Measurements from ENCODE around the gene AMZ1.
"Not testable (repeated sequence)": the region's sequence is repeated elsewhere in the genome, so short reads cannot be mapped to it uniquely, and the experiment has no call there.

AMZ1 gene

DNA sequence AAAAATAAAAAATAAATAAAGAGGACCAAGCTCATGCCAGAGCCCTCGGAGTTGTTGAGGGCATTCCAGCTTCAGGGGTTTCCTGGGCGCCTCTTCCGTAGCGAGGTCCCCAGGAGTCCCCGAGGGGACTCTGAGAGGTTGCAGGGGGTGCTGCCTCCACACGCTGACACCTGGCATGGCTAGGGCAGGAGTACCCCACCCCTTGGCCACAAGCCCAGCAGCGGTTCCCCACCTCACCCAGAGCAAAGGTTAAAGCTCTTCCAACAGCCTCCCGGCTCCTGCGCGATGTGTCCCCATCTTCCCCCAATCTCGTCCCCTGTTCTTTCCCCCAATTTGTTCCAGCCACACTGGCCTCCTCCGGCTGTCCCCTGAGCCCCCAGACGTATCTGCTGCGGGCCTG, 4.5 kb downstream of the AMZ1 start:
- no peak for DNase-seq

DNA sequence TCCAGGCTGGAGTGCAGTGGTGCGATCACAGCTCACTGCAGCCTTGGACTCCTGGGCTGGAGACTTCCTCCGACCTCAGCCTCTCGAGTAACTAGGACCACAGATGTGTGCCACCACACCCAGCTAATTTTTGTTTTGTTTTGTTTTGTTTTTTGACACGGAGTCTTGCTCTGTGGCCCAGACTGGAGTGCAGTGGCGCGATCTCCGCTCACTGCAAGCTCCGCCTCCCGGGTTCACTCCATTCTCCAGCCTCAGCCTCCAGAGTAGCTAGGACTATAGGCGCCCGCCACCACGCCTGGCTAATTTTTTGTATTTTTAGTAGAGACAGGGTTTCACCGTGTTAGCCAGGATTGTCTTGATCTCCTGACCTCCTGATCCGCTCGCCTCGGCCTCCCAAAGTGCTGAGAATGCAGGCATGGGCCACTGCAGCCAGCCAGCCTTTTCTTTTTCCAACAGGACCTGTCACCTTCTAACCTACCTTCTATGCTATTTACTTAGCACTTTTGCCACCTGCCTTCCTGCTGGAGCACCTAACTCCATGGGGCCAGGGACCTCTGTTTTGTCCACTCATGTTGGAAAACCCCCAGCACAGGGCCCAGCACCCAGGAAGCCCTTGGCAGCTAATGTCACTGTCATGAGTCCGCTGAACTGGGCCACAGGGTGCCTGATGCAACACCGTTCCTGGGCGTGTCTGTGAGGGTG, 5.6 kb downstream of the AMZ1 start:
- not testable (repeated sequence) for DNase-seq

DNA sequence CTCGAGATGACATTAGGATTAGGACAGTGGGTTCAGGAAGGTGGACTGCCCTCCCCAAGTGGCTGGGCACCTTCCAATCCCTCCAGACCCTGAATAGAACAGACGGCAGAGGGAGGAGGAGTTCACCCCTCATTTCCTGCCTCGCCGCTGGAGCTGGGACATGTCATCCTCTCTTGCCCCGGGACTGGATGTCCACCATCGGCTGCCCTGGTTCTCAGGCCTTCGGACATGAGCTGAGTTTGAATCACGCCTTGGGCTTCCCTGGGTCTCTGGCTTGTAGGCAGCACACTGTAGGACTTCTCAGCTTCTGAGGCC, 6.1 kb downstream of the AMZ1 start:
- not testable (repeated sequence) for DNase-seq

DNA sequence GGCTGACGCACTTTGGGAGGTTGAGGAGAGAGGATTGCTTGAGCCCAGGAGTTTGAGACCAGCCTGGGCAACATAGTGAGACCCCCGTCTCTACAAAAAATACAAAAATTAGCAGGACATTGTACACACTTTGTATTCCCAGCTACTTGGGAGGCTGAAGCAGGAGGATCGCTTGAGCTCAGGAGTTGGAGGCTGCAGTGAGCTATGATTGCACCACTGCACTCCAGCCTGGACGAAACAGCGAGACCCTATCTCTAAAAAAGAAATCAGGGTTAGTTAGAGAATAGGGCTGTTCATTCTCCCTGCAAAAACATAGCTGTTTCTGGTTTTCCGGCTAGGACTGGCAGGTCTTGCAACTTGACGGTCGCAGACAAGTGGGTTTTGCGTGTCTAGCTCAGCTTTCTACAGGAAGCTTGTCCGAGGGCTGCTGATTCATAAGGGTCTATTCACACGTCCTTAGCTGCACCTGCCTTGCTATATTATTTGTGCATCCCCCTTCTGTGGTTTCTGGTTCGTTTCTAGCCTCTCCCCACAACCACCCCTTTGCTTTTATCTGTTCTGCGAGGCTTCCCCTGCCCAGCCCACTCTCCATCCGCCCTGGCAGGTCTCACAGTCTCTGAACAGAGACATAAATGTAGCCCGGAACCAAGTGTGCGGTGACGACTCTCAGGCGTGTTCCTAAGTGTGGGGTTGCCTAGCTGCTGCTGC, 10.7 kb downstream of the AMZ1 start:
- peak; percentile 29 for DNase-seq

GRCh38 chr7:2699289-2699620, 11.3 kb downstream of the AMZ1 start:
- DNase-seq, result no peak

GRCh38 chr7:2700141-2700850, 12.3 kb downstream of the AMZ1 start:
- no peak for DNase-seq

DNA sequence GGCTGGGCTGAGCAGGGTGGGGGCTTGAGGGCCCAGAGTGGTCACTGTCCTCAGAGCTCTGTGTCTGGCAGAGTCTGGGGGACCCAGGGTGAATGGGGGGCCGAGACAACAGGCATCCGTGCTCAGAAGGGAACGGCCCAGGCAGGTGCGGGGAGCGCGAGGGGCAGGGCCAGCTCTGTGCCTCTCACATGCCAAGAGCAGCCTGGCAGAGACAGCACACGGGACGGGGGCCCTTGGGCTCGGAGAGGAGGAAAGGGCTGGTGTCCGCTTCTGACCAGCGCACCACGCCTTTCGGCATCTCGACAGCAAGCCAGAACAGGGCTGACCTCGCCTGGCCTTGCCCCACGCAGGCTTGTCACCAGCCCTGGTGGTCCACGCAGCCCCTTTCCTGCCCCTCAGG, 13.4 kb downstream of the AMZ1 start:
- DNase-seq, result no peak

GRCh38 chr7:2701832-2702593, 14.0 kb downstream of the AMZ1 start:
- no peak for DNase-seq

GRCh38 chr7:2702594-2702957, 14.6 kb downstream of the AMZ1 start:
- DNase-seq, result no peak

DNA sequence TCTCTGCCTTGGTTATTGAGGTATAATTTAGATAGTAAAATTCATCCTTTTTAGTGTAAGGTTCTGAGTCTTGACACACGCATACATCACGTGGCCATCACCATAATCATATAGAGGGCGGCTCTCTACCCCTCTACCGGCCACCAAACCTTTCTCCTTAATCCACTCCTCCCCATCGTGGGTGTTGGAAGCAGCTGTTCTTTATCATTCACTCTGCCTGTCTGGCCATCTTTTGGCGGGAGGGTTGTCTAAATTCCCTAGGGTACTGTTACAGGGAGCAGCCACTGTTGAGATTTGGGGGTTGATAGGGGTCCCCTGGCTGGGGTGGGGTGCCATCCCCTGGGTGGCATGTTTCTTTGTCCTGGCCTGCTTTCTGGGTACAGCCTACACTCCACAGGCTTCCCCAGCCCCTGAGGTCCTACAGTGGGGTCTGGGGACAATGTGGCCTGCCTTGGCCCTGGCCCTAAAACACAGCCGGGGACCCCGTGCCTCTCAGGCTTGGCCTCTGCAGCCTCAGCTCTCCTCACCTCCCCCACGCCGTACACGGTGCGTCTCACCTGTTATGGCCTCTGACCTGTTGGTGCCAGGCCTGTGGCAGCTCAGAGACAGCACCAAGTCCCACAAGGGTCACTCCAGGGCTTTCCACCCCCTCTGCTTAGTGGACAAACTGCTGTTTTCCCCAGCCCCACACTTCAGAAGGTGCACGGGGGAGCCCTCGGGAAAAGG, 17.5 kb downstream of the AMZ1 start:
- no peak for DNase-seq

DNA sequence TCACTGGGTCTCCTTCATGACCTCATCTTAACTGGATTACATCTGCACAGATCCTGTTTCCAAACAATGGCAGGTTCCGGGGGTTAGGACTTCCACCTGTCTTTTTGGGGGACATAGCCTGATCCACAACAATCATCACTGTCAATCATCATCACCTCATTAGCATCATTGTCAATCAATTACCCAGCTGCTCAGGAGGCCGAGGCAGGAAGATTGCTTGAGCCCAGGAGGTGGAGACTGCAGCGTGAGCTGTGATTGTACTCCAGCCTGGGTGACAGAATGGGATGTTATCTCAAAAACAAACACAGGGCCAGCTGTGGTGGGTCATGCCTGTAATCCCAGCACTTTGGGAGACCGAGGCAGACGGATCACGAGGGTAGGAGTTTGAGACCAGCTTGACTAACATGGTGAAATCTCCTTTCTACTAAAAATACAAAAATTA, 18.7 kb downstream of the AMZ1 start:
- DNase-seq, result no peak

- DNase-seq, result no peak
These were observed 19.5 kb downstream of the AMZ1 start for GRCh38 chr7:2707481-2707880.

DNA sequence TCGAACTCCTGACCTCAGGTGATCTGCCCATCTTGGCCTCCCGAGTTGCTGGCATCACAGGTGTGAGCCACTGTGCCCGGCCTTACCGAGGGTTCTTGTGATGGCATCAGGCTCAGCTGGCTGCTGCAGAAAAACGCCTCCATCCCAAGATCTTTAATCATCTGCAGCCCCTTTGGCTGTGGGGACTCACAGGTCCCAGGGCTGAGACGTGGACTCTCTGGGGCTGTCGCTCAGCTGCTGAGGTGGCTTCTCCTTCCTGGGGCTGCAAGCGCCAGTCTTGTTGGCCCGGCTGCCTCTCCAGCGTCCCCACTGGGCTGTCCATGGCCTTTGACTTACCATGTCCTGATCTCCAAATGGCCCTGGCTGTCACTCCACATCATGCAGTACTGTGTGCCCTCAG, 20.0 kb downstream of the AMZ1 start:
- DNase-seq, result no peak

DNA sequence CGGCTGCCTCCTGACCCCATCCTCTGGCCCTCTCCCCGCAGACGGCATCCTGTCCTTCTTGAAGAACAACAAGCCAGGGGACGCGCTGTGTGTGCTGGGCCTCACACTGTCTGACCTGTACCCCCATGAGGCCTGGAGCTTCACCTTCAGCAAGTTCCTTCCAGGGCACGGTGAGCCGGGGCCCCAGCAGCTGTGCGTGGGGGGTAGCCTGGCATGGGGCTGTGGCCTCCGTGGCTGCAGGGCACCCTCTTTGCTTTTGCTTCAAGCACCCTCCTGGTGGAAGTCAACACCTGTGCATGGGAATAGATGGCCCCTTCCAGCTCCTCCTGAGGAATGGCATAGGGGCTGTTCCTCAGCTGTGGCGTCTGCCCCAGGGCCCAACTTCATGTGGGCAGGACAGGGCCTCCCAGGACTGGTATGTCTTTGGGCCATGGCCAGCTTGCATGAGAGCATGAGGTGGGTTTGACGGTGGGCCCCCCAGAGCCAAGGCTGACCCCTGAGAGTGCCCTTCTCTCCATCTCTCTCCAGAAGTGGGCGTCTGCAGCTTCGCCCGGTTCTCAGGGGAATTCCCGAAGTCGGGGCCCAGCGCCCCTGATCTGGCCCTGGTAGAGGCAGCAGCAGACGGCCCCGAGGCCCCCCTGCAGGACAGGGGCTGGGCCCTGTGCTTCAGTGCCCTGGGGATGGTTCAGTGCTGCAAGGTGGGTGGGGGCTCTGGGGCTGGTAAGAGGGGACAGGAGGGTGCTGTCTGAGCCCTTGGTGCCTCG, 20.7 kb downstream of the AMZ1 start:
- DNase-seq, result no peak

DNA sequence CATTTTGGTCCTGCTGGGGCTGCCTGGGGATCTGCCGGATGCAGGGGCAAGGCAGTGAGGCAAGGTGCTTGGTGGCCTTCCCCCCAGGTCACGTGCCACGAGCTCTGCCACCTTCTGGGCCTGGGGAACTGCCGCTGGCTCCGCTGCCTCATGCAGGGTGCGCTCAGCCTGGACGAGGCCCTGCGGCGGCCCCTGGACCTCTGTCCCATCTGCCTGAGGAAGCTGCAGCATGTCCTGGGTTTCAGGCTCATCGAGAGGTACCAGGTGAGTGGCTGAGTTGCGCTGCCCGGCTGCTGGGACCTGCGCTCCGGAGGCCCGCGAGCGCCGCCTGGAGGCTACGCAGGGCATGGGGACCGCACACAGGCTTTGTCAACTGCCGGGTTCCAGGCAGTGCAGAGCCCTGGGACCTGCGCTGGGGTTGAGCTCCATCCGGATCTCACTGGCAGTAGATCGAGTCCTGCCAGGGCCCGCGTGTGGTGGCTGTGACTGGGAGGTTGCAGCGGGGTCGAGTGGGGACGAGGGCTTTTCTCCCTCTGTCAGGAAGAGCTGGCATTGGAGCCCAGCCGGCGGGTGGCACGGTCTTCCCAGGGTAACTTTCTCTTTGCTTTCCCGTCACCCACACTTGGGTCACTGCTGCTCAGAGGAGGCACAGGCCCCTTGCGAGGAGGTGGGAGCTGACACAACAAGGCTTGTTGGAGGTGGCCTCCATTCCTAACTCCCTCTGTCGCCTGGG, 21.7 kb downstream of the AMZ1 start:
- DNase-seq, result peak; percentile 70

- DNase-seq, result peak; percentile 61
These were observed 22.3 kb downstream of the AMZ1 start for GRCh38 chr7:2710286-2710655.

DNA sequence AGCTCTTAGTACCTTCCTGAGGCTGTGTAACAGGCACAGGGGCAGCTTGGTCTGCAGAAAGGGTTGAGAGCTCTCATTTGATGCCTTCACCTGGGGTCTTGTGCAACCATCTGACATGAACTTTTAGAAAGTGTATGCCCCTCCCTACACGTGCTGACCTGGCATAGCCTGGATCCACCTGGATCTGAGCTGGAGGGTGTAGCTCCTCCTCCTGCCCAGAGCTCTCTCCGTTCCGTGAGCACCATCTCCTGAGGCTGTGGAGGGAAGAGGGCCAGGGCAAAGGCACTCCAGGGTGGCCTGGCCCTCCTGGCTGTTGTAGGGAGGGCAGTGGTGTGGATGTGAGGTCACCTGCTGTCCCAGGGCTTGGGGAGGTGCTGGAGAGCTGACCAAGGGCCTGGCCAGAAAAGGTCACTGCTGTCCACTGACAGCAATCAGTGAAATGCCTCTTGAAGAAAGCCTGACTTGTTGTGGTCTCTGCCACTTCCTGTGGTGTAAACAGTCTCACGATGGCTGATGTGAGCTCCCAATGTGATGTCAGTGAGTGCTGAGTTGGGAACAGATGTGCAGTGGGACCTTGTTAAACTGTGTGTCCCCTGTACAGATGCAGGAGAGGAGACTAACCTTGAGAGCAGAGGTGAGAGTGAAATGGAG, 23.0 kb downstream of the AMZ1 start:
- peak; percentile 21 for DNase-seq

- DNase-seq, result no peak
These were observed 24.1 kb downstream of the AMZ1 start for GRCh38 chr7:2711895-2712675.

DNA sequence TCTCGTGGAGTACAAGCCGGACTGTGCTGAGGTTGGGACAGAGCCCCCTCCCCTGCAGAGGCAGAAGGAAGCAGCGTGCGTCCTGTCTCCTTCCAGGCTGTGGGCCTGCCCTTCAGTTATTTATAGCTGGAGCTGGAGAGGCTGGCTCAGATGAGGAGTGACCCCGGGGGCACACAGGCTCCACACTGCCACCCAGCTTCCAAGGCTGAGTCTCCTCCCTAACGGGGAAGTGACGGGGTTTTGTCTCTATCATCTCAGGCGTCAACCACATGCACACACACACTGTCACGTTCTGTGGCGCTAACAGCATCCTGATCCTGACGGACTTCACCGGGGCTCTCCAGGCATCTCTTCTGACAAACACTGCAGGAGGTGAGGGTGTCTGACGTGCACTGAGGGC, 25.4 kb downstream of the AMZ1 start:
- no peak for DNase-seq

GRCh38 chr7:2713978-2714377, 26.0 kb downstream of the AMZ1 start:
- no peak for DNase-seq
